GM23338 (cell line): Measurements from ENCODE around the gene NPIPB2. TPM values are rescaled to one million over a fixed set of nuclear protein-coding genes. Genes with fewer than 3 reads are reported as not detected.

Source experiments
- ATAC-seq: fragments of 200-7000 bp; cut with Tn5 transposase; 3 replicates; pipeline ENCODE4 v1.9.1; 2020
- DNase-seq: peaks from one replicate; pipeline ENCODE4 v3.0.0-alpha.2; 2015; ENCODE audit warnings: low spot score
- H2AFZ ChIP-seq: fragments of 200-600 bp; sonication (generic); 2 replicates; pipeline ENCODE4 v1.8.0; 2016; ENCODE audit warnings: antibody characterized with exemption, mild to moderate bottlenecking, moderate library complexity
- H3F3A ChIP-seq: fragments of 200-600 bp; sonication (generic); replicated peaks from 2 replicates; pipeline ENCODE4 v1.8.0; 2017; ENCODE audit warnings: antibody characterized with exemption, mixed run types, low read depth
- H3K27ac ChIP-seq: fragments of 200-600 bp; sonication (generic); 2 replicates; pipeline ENCODE4 v1.6.1; 2016; ENCODE audit warnings: low read depth
- H3K27me3 ChIP-seq: fragments of 200-600 bp; sonication (generic); 2 replicates; pipeline ENCODE4 v1.8.0; 2016; ENCODE audit warnings: mild to moderate bottlenecking, mixed run types, moderate library complexity; ENCODE audit not compliant: insufficient read depth
- H3K36me3 ChIP-seq: fragments of 200-600 bp; sonication (generic); 2 replicates; pipeline ENCODE4 v1.8.0; 2016; ENCODE audit warnings: mild to moderate bottlenecking; ENCODE audit not compliant: insufficient read depth
- H3K4me1 ChIP-seq: fragments of 200-600 bp; sonication (generic); 2 replicates; pipeline ENCODE4 v1.8.0; 2016; ENCODE audit warnings: mild to moderate bottlenecking, moderate library complexity; ENCODE audit not compliant: insufficient read depth
- H3K4me2 ChIP-seq: fragments of 200-600 bp; sonication (generic); 2 replicates; pipeline ENCODE4 v1.7.1; 2017; ENCODE audit warnings: mixed run types
- H3K4me3 ChIP-seq: fragments of 200-600 bp; sonication (generic); 2 replicates; pipeline ENCODE4 v1.6.1; 2016; ENCODE audit warnings: mixed run types
- H3K79me2 ChIP-seq: fragments of 200-600 bp; sonication (generic); replicated peaks from 2 replicates; pipeline ENCODE4 v1.8.0; 2017; ENCODE audit warnings: mild to moderate bottlenecking; ENCODE audit not compliant: insufficient read depth
- H3K9me2 ChIP-seq: fragments of 200-600 bp; sonication (generic); 2 replicates; pipeline ENCODE4 v1.8.0; 2017; ENCODE audit not compliant: insufficient read depth
- H4K20me1 ChIP-seq: fragments of 200-600 bp; sonication (generic); replicated peaks from 2 replicates; pipeline ENCODE4 v1.8.0; 2017; ENCODE audit warnings: mild to moderate bottlenecking; ENCODE audit not compliant: insufficient read depth
- H3K27ac Mint-ChIP-seq: 2 replicates; pipeline ENCODE4 v1.8.0; 2020; ENCODE audit warnings: inconsistent platforms, mild to moderate bottlenecking, moderate library complexity, mixed read lengths
- H3K27me3 Mint-ChIP-seq: 3 replicates; pipeline ENCODE4 v1.8.0; 2022; ENCODE audit warnings: low read depth, mild to moderate bottlenecking, moderate library complexity, mixed read lengths, inconsistent platforms; ENCODE audit not compliant: insufficient read depth, poor library complexity
- H3K36me3 Mint-ChIP-seq: 3 replicates; pipeline ENCODE4 v1.8.0; 2021; ENCODE audit warnings: low read depth, mild to moderate bottlenecking, inconsistent platforms, moderate library complexity, mixed read lengths
- H3K4me1 Mint-ChIP-seq: 3 replicates; pipeline ENCODE4 v1.8.0; 2020; ENCODE audit warnings: mild to moderate bottlenecking, inconsistent platforms, mixed read lengths
- H3K4me3 Mint-ChIP-seq: 3 replicates; pipeline ENCODE4 v1.8.0; 2021; ENCODE audit warnings: moderate library complexity, mild to moderate bottlenecking, inconsistent platforms, mixed read lengths
- H3K9me3 Mint-ChIP-seq: 3 replicates; pipeline ENCODE4 v1.8.0; 2020; ENCODE audit warnings: moderate library complexity, mild to moderate bottlenecking, inconsistent platforms, mixed read lengths
- EZH2phosphoT487 ChIP-seq: fragments of 200-600 bp; sonication (generic); IDR thresholded peaks from one replicate; pipeline ENCODE4 v1.8.1; 2018; ENCODE audit warnings: antibody characterized with exemption; ENCODE audit not compliant: unreplicated experiment
- JUNB ChIP-seq: IDR thresholded peaks from one replicate; pipeline ENCODE4 v1.6.1; 2016; ENCODE audit warnings: antibody characterized with exemption; ENCODE audit not compliant: unreplicated experiment
- NANOG ChIP-seq: IDR thresholded peaks from 2 replicates; pipeline ENCODE4 v1.6.1; 2016; ENCODE audit warnings: antibody characterized with exemption, borderline replicate concordance
- POLR2AphosphoS5 ChIP-seq: IDR thresholded peaks from 2 replicates; pipeline ENCODE4 v1.6.1; 2016; ENCODE audit warnings: antibody characterized with exemption, low read depth
- ZNF114 ChIP-seq: fragments of 250-450 bp; sonication (Bioruptor Pico); IDR thresholded peaks from 2 replicates; pipeline ENCODE4 v1.5.0; 2020; ENCODE audit warnings: mild to moderate bottlenecking, moderate library complexity
- polyA plus RNA-seq: library from polyadenylated mRNA; unstranded; fragments of >200 nt; fragmentation: Nextera tagmentation; extraction: Ambion mirVana; gene quantifications from 2 replicates; pipeline ENCODE4 v1.2.1, GENCODE V29; 2016
- total RNA-seq: library from RNA; depleted of rRNA; stranded (reverse); fragments of >200 nt; shearing (Covaris generic); gene quantifications from 2 replicates; pipeline ENCODE4 v1.2.3, GENCODE V29; 2014
- TF ChIP-seq, protein P1 (sequence below): fragments of 250-450 bp; sonication (Bioruptor Pico); IDR thresholded peaks from 2 replicates; pipeline ENCODE4 v1.5.0; 2020; ENCODE audit warnings: mild to moderate bottlenecking, moderate library complexity

The NPIPB2 gene
- total and polyA plus RNA-seq, 2 experiments from 2014 or later = 1.0 to 6.8 TPM

DNA sequence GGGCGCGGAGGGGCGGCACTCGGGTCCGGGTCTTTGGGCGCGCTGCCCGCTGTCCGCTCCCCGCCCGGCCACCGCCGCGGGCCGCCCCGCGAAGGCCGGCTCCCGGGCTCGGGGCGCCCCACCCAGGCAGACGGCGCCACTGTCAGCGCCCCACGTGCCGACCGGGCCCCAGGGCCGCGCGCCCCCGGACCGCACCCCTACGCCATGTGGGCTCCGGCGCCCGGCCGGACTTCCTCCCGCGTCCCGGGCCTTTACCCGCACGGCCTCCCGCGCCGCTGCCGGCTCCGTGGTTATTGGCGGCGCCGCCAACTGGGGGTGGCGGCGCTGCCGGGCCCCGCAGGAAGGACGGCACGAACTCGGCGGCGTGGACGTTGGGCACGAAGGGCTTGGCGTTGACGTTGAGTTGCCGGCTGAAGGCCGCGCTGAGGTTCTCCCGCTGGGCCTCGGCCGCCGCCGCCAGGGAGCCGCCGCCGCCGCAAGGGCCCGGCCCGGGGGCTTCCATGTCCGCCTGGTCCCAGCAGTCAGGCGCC lies 26.7 kb downstream of the NPIPB2 start:
- Histone ChIP-seq H3K9me2 (no peaks in the 10 kb centered on the region), H3K79me2 (peaks cover 48% of the 10 kb centered on the region), H3F3A (peaks cover 8% of the 10 kb centered on the region; the same call in 1 of the 2 replicates), H2AFZ (0 out of 2 replicates have a peak overlapping the region, but pooled peaks have one; percentile 43), H3K36me3 (no peaks in the 10 kb centered on the region), H3K4me1 (peaks cover 25% of the 10 kb centered on the region), H4K20me1 (peaks cover 44% of the 10 kb centered on the region), H3K27ac (no peak overlapping the region), H3K27me3 (no peaks in the 10 kb centered on the region), H3K4me2 (peak overlapping the region; percentile 98), H3K4me3 (peak overlapping the region; percentile 71)
- DNase-seq (peak; percentile 35), ATAC-seq (peak; percentile 7; the same call in 2 of the 3 replicates)
- H3K36me3 Mint-ChIP-seq = peaks cover 8% of the 10 kb centered on the region; the same call in 1 of the 3 replicates
- peaks cover 9% of the 10 kb centered on the region for H3K27me3 Mint-ChIP-seq
- H3K4me1 Mint-ChIP-seq = peaks cover 25% of the 10 kb centered on the region
- peak overlapping the region; percentile 94 for H3K4me3 Mint-ChIP-seq
- no peak overlapping the region; the same call in 1 of the 2 replicates for H3K27ac Mint-ChIP-seq
- H3K9me3 Mint-ChIP-seq = no peaks in the 10 kb centered on the region
- TF ChIP-seq POLR2AphosphoS5 (no peak), JUNB (no peak), EZH2phosphoT487 (no peak), NANOG (no peak), ZNF114 (CRISPR knock-in tag) (no peak)
- TF ChIP-seq, protein P1, sequence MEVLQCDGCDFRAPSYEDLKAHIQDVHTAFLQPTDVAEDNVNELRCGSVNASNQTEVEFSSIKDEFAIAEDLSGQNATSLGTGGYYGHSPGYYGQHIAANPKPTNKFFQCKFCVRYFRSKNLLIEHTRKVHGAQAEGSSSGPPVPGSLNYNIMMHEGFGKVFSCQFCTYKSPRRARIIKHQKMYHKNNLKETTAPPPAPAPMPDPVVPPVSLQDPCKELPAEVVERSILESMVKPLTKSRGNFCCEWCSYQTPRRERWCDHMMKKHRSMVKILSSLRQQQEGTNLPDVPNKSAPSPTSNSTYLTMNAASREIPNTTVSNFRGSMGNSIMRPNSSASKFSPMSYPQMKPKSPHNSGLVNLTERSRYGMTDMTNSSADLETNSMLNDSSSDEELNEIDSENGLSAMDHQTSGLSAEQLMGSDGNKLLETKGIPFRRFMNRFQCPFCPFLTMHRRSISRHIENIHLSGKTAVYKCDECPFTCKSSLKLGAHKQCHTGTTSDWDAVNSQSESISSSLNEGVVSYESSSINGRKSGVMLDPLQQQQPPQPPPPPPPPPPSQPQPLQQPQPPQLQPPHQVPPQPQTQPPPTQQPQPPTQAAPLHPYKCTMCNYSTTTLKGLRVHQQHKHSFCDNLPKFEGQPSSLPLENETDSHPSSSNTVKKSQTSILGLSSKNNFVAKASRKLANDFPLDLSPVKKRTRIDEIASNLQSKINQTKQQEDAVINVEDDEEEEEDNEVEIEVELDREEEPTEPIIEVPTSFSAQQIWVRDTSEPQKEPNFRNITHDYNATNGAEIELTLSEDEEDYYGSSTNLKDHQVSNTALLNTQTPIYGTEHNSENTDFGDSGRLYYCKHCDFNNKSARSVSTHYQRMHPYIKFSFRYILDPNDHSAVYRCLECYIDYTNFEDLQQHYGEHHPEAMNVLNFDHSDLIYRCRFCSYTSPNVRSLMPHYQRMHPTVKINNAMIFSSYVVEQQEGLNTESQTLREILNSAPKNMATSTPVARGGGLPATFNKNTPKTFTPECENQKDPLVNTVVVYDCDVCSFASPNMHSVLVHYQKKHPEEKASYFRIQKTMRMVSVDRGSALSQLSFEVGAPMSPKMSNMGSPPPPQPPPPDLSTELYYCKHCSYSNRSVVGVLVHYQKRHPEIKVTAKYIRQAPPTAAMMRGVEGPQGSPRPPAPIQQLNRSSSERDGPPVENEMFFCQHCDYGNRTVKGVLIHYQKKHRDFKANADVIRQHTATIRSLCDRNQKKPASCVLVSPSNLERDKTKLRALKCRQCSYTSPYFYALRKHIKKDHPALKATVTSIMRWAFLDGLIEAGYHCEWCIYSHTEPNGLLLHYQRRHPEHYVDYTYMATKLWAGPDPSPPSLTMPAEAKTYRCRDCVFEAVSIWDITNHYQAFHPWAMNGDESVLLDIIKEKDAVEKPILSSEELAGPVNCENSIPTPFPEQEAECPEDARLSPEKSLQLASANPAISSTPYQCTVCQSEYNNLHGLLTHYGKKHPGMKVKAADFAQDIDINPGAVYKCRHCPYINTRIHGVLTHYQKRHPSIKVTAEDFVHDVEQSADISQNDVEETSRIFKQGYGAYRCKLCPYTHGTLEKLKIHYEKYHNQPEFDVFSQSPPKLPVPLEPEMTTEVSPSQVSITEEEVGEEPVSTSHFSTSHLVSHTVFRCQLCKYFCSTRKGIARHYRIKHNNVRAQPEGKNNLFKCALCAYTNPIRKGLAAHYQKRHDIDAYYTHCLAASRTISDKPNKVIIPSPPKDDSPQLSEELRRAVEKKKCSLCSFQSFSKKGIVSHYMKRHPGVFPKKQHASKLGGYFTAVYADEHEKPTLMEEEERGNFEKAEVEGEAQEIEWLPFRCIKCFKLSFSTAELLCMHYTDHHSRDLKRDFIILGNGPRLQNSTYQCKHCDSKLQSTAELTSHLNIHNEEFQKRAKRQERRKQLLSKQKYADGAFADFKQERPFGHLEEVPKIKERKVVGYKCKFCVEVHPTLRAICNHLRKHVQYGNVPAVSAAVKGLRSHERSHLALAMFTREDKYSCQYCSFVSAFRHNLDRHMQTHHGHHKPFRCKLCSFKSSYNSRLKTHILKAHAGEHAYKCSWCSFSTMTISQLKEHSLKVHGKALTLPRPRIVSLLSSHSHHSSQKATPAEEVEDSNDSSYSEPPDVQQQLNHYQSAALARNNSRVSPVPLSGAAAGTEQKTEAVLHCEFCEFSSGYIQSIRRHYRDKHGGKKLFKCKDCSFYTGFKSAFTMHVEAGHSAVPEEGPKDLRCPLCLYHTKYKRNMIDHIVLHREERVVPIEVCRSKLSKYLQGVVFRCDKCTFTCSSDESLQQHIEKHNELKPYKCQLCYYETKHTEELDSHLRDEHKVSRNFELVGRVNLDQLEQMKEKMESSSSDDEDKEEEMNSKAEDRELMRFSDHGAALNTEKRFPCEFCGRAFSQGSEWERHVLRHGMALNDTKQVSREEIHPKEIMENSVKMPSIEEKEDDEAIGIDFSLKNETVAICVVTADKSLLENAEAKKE = no peak
